Right ventricle myocardium inferior (tissue), 1 donor: ENCODE results near the gene SETD2. TPM values are rescaled to one million over a fixed set of nuclear protein-coding genes. Genes with fewer than 3 reads are reported as not detected.
"Not testable (repeated sequence)": the region's sequence is repeated elsewhere in the genome, so short reads cannot be mapped to it uniquely, and the experiment has no call there.

ENCODE experiments used
- ATAC-seq: fragments of 200-7000 bp; cut with Tn5 transposase; one replicate; pipeline ENCODE4 v1.9.1; 2020; ENCODE audit warnings: mild to moderate bottlenecking, moderate library complexity
- DNase-seq: peaks from one replicate; pipeline ENCODE4 v3.0.0; 2021; ENCODE audit errors: missing footprints
- intact Hi-C: fragments of 100-400 bp; cut with DNase I; formaldehyde crosslinking; loops from one replicate; pipeline ENCODE4 v1.11.0; 2022
- total RNA-seq: library from RNA; stranded (reverse); fragmentation: NEBNext Ultra II Directional; extraction: Animal tissue kit (Norgen Biotek cat#: 25700); gene quantifications from one replicate; pipeline ENCODE4 v1.2.1, GENCODE V29; 2021
- donor health status: DM: no; HTN: yes; CAD: no; lungs with severe emphysema.

The SETD2 gene
- total RNA-seq, 1 donor from 2014 or later, result 26.7 TPM

DNA sequence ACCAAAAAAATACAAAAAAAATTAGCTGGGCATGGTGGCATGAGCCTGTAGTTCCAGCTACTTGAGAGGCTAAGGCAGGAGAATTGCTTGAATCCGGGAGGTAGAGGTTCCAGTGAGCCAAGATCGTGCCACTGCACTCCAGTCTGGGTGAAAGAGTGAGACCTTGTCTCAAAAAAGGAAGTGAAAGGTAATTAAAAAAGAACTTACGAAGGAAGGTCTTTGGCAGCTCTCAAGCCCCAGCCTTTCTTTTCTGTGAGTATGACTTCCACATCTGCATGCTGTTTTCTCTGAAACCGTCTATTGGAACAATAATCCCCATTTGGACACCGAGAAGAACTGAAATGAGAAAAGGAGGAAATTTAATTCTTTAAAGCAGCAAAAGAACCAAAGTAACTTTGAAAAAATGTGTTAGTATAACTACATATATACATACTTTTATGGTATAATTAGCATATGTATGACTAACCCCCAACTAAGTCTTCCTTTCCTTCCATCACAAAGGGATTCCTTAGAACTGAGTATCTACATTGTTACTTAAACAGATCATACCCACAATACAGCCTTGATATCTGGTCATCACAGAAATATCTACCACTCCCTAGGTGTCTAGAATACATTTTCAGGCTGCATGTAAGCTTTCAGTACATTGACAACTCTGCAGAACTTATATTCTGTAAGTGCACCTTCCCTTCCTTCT is 50.1 kb downstream of the SETD2 start:
- no peak for DNase-seq
- no peak for ATAC-seq
- intact Hi-C loops, result no loop called here

DNA sequence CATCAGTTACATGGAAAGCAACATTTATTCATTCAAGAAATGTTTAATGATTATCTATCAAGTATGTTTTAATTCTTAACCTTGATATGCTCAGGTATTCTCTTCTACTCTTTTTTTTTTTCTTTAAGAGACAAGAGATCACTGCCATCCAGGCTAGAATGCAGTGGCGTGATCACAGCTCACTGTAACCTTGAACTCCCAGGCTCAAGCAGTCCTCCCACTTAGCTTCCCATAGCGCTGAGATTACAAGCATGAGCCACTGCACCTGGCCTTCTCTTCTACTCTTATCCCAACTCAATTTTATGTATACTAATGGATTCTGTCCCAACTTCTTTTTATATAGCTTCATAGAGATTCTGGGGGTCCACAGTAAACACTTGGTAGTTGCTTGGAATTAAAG is 50.9 kb downstream of the SETD2 start:
- DNase-seq, result no peak
- no peak for ATAC-seq
- intact Hi-C loops, result no loop called here

DNA sequence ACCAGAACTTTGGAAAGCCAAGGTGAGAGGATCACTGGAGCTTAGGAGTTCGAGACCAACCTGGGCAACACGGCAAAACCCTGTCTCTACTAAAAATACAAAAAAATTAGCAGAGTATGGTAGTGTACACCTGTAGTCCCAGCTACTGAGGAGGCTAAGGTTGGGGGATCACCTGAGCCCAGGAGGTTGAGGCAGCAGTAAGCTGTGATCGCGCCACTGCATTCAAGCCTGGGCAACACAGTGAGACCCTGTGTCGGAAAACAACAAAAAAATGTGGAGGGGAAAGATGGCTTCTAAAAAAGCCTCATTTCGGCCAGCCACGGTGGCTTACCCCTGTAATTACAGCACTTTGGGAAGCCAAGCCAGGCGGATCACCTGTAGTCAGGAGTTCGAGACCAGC is 54.5 kb downstream of the SETD2 start:
- intact Hi-C loops, result no loop called here
- DNase-seq (no peak), ATAC-seq (no peak)

DNA sequence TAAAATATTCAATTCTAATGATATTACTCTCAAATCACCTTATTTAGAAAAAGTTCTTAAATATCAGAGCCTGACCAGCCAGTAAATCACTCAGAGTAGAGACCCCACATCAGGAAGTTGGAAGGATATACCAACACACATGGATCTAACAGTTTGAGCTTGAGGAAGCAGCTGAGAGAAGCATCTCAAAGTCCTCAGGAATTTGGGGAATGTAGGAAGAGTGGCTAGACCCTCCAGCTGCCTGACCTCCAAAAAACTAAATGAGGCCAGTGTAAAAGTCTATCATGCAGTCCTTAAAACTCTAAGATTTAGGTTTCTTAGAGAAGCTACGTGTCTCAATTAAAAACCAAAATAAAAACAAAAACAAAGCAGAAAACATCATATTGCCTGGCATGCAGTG is 55.4 kb downstream of the SETD2 start:
- ATAC-seq (no peak), DNase-seq (no peak)
- intact Hi-C loops, result no loop called here

DNA sequence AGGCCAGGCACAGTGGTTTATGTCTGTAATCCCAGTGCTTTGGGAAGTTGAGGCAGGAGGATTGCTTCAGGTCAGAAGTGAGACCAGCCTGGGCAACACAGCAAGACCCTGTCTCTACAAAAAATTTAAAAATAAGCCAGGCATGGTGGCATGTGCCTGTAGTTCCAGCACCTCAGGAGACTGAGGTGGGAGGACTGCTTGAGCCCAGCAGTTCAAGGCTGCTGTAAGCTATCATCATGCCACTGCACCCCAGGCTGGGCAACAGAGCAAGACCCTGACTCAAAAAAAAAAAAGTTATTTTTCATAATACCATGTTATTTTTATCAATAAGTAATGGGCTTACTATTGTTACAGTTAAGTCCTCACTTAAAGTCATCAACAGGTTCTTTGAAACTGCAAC is 59.7 kb downstream of the SETD2 start:
- no peak for ATAC-seq
- intact Hi-C loops, result no loop called here
- DNase-seq, result no peak

DNA sequence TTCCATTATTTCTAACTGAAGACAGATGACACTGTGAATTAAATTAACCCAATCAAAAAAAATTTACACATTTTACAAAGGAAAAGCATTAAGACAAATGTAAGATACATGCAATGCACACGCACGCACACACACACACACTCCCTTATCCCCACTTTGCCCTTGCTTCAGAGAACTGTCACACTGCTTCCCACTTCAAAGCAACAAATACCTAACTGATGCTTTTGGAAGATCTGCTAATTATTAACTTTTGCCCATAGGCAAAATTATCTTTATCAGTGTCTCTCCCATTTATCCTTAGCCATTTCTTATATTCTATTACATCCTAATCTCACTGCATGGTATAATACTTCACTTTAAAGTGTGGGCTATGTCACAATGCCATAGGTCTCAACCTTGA is 60.3 kb downstream of the SETD2 start:
- intact Hi-C loops, result no loop called here
- ATAC-seq, result no peak
- no peak for DNase-seq

DNA sequence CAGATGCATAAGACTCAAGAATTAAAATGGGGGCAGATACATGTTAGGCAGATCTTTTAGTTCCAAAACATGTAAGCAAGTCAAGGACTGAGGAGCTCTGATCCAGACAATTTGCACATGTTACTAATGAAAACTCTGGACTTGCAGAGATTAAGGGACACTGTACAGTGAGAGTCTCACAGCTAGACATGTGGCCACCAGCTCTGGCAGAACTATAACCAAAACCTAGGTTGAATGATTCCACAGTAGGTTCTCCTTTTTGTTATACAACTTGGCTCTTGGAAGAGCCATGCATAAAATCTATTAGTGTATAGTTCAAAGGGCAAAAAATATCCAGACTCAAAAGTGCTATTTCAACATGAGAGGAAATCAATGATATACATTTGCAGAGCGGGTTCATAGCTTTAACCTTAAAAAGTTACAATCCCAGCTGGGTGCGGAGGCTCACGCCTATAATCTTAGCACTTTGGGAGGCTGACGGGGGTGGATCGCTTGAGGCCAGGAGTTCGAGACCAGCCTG is 61.8 kb downstream of the SETD2 start:
- DNase-seq, result no peak
- ATAC-seq, result no peak
- intact Hi-C loops, result no loop called here

DNA sequence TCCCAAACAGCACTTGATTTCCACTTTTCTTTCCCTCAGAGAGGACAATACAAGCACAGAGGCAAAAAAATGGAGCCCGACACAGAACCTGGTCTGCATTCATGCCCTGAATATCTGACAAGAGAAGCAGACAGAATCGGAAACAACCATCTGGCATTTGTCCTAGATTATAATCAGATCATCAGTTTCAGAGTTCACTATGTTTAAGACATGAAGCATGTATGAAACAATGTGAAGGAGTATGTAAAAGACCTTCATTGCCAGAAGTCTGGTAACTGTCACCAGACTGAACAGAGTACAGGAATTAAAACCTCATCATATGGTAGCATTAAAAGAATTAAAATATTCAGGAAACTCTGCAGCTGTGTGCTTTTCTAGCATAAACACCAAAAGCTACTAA is 65.0 kb downstream of the SETD2 start:
- DNase-seq (no peak), ATAC-seq (no peak)
- intact Hi-C loops, result no loop called here

DNA sequence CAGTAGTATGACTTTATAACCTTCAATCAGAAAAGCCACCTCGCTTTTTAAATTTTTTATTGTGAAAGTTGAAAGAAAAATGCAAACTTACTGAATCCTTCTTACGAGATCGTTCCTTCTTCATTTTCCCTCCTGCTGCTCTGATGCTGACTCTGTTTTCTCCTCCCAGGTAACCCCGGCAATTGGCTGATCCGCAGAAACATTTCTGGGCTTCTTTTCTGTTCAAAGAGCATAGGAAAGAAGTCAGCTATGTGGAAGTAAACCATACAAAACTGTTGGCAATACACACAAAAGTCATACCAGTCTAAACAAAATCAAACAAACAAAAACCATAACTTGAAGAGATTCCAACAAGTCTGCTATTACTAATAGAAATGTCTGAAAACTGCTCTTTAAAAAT is 66.0 kb downstream of the SETD2 start:
- intact Hi-C loops, result no loop called here
- no peak for DNase-seq
- no peak for ATAC-seq

DNA sequence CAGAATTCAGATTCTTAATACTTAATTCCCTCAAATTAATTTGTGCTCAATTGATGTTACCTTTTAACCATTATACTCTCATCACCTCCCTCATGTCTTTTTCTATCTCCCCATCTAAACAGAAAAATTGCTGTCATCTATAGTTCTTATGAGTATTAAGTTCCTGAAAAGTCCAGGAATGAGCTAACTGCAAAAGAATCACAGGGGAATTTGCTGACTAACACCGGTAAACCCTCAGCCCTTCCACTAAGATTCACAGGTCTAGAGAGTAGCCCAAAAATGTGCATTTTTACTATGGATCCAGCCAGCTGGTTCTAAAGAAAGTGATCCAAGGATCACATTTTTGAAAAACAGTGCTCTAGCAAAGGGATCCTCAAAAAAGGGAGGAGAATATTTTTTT is 67.0 kb downstream of the SETD2 start:
- ATAC-seq (no peak), DNase-seq (no peak)
- intact Hi-C loops, result no loop called here

DNA sequence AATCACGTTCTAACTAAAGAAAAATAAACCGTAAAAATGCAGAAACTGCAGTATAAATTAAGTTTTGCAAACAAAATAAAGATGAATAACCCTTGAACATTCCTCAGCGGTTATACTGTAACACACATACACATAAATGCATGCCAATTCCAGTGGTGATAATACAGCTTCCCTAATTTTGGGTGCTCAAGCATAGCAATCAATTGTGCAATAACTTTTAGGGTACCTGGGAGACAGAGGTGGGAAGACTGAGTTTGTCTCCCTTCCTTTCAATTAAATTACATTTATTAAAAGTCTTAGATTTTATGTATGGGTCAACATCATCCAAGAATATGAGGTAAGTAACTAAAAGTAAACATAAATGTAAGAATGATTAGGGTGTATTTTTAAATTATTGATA is 71.8 kb downstream of the SETD2 start:
- intact Hi-C loops, result no loop called here

DNA sequence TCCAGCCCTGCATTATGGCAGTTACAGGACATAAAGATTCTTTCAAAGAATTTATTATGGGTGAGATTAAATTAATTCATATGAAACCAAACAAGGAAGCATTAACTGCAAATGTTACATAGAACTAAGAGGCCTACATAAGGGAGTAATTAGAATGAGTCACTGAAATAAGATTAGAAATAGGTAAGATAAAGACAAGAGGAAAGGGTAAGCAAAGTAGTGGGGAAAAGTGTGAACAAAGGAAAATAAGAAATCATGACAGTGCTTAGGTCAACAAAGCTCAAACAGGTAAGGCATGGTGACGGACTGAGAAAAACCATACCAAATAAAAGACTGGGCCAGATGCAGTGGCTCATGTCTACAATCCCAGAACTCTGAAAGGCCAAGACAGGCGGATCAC is 74.3 kb downstream of the SETD2 start:
- no peak for DNase-seq
- intact Hi-C loops, result no loop called here
- ATAC-seq, result no peak

More for the DNA sequence above, 71.8 kb downstream of the SETD2 start:
- ATAC-seq (no peak), DNase-seq (no peak)

DNA sequence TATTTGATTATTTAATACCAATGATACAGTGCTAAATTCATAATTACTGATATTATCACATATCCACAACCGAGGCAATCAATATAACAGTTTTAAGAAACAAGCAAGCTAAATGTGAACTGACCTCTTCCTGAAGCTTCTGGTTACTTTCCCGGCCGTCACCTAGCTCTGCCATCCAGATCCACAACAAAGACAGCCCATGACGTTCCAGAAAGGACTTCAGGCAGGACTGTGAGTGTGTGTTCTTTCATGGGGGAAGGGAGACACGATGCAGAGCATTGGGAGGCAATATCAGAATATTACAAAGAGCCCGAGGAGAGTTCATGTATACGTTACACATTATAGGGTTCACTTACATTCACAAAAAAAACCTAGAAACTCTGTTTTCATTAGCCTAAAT is 77.8 kb downstream of the SETD2 start:
- ATAC-seq (no peak), DNase-seq (no peak)
- intact Hi-C loops, result no loop called here

DNA sequence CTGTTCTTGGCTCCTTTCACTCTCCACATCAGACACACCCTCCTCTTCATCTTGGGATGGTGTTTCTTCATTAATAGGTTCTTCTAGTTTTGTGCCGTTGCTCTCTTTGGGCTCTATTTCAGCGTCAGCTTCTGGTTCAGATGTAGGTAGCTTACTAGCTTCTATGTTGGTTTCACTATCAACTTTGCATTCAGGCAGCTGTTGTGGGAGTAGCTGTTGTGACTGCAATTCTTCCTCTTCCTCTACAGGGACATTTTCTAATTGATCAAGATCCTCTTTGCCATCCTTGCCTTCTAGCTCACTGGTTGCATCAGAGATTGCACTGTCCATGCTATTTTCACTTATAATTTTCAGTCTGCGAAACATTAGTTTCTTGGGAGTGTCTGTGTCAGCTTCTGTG is 80.1 kb downstream of the SETD2 start:
- intact Hi-C loops, result no loop called here

DNA sequence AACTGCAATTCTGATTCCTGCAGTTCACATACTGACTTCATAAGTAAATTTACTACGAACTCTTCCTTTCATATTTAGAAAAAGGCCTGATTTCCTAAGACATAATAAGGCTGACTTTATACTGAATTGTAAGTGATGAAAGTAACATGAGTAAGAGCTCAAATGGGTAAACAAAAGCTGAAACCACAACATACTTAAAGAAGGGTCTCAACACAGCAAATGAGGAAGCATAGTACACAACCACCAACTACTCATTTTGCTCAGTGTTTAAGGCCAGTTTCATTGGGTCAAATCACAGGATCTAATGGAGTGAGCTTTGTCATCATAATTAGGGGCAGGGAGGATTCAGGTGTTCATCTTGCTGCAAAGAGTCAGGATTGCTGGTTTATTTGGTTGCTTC is 81.4 kb downstream of the SETD2 start:
- DNase-seq (no peak), ATAC-seq (no peak)
- intact Hi-C loops, result no loop called here

More for the DNA sequence above, 80.1 kb downstream of the SETD2 start:
- no peak for DNase-seq
- no peak for ATAC-seq

DNA sequence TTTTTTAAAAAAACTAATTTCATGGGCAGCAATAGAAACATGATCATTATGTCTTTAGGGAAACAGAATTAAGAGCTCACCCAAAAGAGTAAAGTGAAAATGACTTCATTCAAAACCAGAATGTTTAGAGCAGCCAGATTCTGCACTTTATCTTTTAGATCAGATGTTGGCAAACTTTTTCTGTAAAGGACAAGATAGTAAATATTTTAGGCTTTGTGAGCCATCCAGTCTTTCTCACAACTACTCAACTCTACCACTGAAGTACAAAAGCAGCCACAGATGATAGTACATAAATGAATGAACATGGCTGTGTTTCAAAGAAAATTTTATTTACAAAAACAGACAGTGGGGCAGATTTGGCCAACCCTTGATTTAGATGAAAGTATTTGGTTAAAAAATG is 84.5 kb downstream of the SETD2 start:
- intact Hi-C loops, result no loop called here
- DNase-seq (no peak), ATAC-seq (no peak)

DNA sequence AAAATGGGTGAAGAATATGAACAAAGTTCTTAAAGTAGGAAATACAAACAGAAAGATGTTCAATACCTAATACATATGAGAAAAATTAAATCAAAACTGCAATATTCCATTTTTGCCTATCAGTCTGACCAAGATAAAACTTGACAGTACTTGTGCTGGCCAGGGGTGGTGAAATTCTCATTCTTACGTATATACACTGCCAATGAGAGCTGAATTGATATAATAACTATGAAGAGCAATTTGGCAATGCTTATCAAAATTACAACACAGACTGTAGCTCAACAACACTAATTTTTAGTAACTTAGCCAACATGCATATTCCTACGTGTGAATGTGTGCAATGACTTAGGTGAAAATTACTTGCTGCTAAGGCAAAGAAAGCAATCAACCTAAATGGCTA is 90.2 kb downstream of the SETD2 start:
- ATAC-seq (no peak), DNase-seq (no peak)
- intact Hi-C loops, result no loop called here

DNA sequence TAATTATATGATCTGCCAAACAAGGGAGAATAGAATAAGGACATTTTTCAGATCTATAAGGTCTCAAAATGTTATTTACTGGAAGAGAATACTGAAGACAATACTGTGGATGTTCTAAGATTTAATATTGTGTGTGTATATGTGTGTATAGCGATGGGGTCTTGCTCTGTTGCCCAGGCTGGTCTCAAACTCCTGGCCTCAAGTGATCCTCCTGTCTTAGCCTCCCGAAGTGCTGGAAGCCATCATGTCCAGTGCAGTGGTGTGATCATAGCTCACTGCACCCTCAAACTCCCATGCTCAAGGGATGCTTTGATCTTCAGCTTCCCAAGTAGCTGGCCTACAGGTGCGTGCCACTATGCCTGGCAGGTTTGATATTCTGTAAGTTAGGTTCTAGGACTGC is 93.1 kb downstream of the SETD2 start:
- intact Hi-C loops, result no loop called here
- no peak for DNase-seq

DNA sequence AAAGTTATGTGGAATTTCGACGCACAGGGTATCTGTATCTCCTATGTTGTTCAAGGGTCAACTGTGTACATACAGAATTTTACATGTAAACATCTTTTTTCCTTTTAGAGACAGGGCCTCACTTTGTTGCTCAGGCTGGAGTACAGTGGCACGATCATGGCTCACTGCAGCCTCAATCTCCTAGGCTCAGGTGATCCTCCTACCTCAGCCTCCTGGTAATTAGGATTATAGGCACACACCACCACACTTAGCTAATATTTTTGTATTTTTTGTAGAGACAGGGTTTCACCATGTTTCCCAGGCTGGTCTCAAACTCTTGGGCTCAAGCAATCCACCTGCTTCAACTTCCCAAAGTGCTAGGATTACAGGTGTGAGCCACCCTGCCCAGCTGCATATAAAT is 97.7 kb downstream of the SETD2 start:
- ATAC-seq, DNase-seq, intact Hi-C loops: not testable (repeated sequence)

More for the DNA sequence above, 93.1 kb downstream of the SETD2 start:
- no peak for ATAC-seq

DNA sequence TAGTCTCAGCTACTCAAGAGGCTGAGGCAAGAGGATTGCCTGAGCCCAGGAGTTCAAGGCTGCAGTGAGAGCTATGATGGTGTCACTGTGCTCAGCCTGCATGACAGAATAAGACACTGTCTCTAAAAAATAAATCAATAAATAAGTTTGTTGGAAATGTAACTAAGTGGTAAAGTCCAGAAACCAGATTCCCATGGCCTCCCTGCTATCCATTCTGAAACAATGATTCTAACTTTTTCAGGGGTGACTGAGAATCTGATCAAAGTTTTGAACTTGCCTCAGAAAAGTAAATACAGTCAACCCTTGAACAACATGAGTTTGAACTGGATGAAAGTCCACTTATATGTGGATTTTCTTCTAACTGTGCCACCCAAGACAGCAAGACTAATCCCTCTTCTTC is 98.2 kb downstream of the SETD2 start:
- no peak for DNase-seq
- intact Hi-C loops, result no loop called here
- ATAC-seq, result no peak

DNA sequence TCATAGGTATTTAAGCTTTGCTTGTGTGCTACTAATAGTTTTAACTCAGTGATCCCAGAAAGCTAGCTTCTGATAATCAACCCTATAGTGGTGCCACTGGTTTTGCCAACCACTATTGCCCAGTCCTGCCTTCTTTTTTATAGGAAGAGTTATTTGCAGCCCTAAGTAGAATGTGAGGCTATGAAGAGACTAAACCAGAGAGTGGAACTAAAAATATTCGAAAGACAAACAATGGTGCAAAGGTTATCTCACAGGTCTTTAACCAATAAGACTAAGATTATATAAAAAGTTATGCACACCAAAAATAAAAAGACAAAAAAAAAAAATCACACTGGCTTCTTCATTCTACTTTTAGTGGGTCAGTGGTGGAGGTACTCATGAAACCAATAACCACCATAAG is 98.9 kb downstream of the SETD2 start:
- ATAC-seq (no peak), DNase-seq (no peak)
- intact Hi-C loops, result no loop called here
